Measurements from ENCODE around the gene CEP170B.

CEP170B gene

GRCh38 chr14:104843006-104843405 is 22.1 kb upstream of the CEP170B start:
- no peak overlapping the region for H3K14ac ChIP-seq (ENCODE audit: low read length)
- no peaks in the 10 kb centered on the region for H3K79me2 ChIP-seq (ENCODE audit: control insufficient read depth, insufficient read depth, low read length, poor library complexity)
- H2AK5ac ChIP-seq (ENCODE audit: low read length): no peak overlapping the region
- peak overlapping the region; percentile 5 for H4K8ac ChIP-seq (ENCODE audit: low read depth, low read length)
- no peak overlapping the region for H3K18ac ChIP-seq (ENCODE audit: low read length)
- H3K23ac ChIP-seq (ENCODE audit: low read length): no peak overlapping the region
- H3K9me3 ChIP-seq (ENCODE audit: insufficient read depth, low read depth, low read length): no peaks in the 10 kb centered on the region
- H3K36me3 ChIP-seq (ENCODE audit: control insufficient read depth in 1 of 2, insufficient read depth in 2 of 2, low read length in 2 of 2): no peaks in the 10 kb centered on the region
- H4K91ac ChIP-seq (ENCODE audit: low read depth, low read length): no peak overlapping the region
- no peak overlapping the region for H3K4me3 ChIP-seq (ENCODE audit: low read depth, low read length)
- H3K27ac ChIP-seq (ENCODE audit: low read depth, low read length): no peak overlapping the region
- no peak overlapping the region for H2BK5ac ChIP-seq (ENCODE audit: low read depth, low read length, poor library complexity)
- no peak overlapping the region for H2AFZ ChIP-seq (ENCODE audit: insufficient read depth, low read length, poor library complexity)
- DNase-seq: no peak
- H3K79me1 ChIP-seq (ENCODE audit: low read length): peaks cover 4% of the 10 kb centered on the region
- no peak overlapping the region for H4K12ac ChIP-seq (ENCODE audit: low read depth, low read length)
- H3K9ac ChIP-seq (ENCODE audit: low read length): no peak overlapping the region
- H2BK120ac ChIP-seq (ENCODE audit: insufficient read depth, low read length, poor library complexity): no peak overlapping the region
- H3K27me3 ChIP-seq (ENCODE audit: insufficient read depth, low read length): no peaks in the 10 kb centered on the region
- H3K4me2 ChIP-seq (ENCODE audit: low read length): peak overlapping the region; percentile 83
- H3K4ac ChIP-seq (ENCODE audit: low read depth, low read length): no peak overlapping the region
- no CpG with 5 or more reads among the region's 13 CpGs for WGBS (ENCODE audit: extremely low coverage, insufficient coverage, insufficient read length)
- peaks cover 14 to 15% of the 10 kb centered on the region in 2 experiments for H3K4me1 ChIP-seq (ENCODE audit: control insufficient read depth in 1 of 2, insufficient read depth in 2 of 2, low read length in 2 of 2)
- H2BK12ac ChIP-seq (ENCODE audit: low read length): no peak overlapping the region

DNA sequence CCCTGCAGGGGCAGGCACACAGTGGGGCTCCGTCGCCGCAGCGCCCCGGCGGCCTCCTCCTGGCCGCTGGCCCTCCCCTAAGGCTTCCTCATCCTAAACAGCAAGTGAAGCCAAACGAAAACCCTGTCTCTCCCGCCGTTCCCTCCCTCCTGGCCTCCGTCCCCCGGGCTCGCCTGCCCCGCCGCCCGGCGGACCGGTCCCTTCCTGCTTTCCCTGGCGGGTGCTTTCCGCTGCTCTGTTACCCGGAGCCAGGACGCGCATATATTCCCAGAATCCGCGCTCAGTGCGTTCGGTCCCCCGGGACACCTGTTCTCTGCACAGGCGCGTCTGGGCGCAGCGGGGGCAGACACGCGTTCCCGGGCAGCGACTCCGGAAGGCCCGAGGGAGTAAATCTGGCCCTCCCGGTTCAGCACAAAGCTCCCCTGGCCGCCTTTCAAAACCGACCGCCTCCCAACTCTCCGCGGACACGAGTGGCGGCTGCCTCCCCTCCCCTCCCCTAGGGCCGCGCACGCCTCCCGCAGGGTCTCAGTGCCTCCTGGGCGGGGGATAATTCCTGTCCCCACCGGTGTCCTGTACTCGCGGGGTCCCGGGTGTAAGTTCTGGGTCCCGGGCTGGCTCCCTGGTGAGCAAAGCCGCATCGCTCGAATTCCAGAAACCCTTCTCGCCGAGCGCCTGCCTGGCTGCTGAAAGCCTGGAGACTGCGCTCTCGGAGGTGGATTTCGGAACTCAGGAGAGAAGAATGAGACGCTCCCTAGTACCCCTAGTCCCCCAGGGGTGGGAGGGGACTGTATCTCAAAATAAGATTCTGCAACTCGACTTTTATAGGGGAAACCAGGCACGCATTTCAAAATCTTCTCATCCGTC is 21.4 kb upstream of the CEP170B start:
- Histone ChIP-seq H3K79me2 (ENCODE audit: control insufficient read depth, insufficient read depth, low read length, poor library complexity) (no peaks in the 10 kb centered on the region), H3K14ac (ENCODE audit: low read length) (no peak overlapping the region), H2AFZ (ENCODE audit: insufficient read depth, low read length, poor library complexity) (peak overlapping the region; percentile 47), H2BK120ac (ENCODE audit: insufficient read depth, low read length, poor library complexity) (no peak overlapping the region), H3K4me3 (ENCODE audit: low read depth, low read length) (peak overlapping the region; percentile 46), H3K79me1 (ENCODE audit: low read length) (peaks cover 4% of the 10 kb centered on the region), H4K91ac (ENCODE audit: low read depth, low read length) (no peak overlapping the region), H3K9me3 (ENCODE audit: insufficient read depth, low read depth, low read length) (peaks cover under 1% of the 10 kb centered on the region), H2BK12ac (ENCODE audit: low read length) (no peak overlapping the region), H3K9ac (ENCODE audit: low read length) (no peak overlapping the region), H2AK5ac (ENCODE audit: low read length) (no peak overlapping the region), H3K4me2 (ENCODE audit: low read length) (peak overlapping the region; percentile 83), H3K4ac (ENCODE audit: low read depth, low read length) (no peak overlapping the region), H3K23ac (ENCODE audit: low read length) (no peak overlapping the region), H3K36me3 (ENCODE audit: control insufficient read depth in 1 of 2, insufficient read depth in 2 of 2, low read length in 2 of 2) (no peaks in the 10 kb centered on the region), H3K27ac (ENCODE audit: low read depth, low read length) (no peak overlapping the region), H3K27me3 (ENCODE audit: insufficient read depth, low read length) (no peaks in the 10 kb centered on the region), H3K18ac (ENCODE audit: low read length) (no peak overlapping the region), H4K8ac (ENCODE audit: low read depth, low read length) (peak overlapping the region; percentile 46), H3K4me1 (ENCODE audit: control insufficient read depth in 1 of 2, insufficient read depth in 2 of 2, low read length in 2 of 2) (peaks cover 14 to 15% of the 10 kb centered on the region in 2 experiments), H2BK5ac (ENCODE audit: low read depth, low read length, poor library complexity) (no peak overlapping the region), H4K12ac (ENCODE audit: low read depth, low read length) (no peak overlapping the region)
- WGBS (ENCODE audit: extremely low coverage, insufficient coverage, insufficient read length): no CpG with 5 or more reads among the region's 69 CpGs
- peak in 1 of 2 donors; percentile 38 for DNase-seq

DNA sequence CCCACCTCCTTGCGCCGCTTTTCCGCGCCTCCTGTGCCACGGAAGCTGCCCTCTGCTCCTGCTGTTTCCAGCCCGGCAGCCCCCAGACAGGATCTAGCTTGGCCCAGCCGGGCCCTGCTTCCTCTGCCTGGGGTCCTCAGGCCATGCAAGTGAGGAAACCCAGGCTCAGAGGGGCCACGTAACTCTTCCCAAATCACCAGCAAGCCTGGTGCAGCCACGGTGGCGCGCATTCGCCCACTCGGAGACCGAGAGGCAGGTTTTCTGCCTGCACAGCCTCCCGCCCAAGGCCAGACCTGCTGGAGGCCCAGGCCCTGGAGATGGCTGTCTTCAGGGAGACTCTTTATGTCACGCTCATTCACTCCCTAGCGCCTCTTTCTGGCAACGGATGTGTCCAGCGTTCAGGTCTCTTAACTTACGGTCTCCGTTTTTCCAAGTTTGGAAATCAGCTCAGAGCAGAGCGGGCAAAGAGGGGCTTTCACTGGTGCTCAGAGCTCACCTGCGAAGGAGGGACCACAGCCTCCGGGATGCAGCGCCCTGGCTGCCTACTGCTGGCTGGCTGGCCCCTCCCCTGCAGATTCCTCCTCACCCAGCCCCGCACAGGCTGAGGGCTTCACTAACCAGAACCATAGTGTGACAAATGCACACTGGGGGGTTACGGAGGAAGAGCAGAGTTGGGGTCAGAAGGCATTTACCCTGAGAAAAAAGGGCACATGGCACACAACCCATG is 20.6 kb upstream of the CEP170B start:
- H2AFZ ChIP-seq (ENCODE audit: insufficient read depth, low read length, poor library complexity): peak overlapping the region; percentile 47
- no peak overlapping the region for H3K4me3 ChIP-seq (ENCODE audit: low read depth, low read length)
- H2BK12ac ChIP-seq (ENCODE audit: low read length): no peak overlapping the region
- peaks cover 14 to 15% of the 10 kb centered on the region in 2 experiments for H3K4me1 ChIP-seq (ENCODE audit: control insufficient read depth in 1 of 2, insufficient read depth in 2 of 2, low read length in 2 of 2)
- H2AK5ac ChIP-seq (ENCODE audit: low read length): no peak overlapping the region
- H3K36me3 ChIP-seq (ENCODE audit: control insufficient read depth in 1 of 2, insufficient read depth in 2 of 2, low read length in 2 of 2): no peaks in the 10 kb centered on the region
- no peak for DNase-seq
- H3K9ac ChIP-seq (ENCODE audit: low read length): no peak overlapping the region
- H3K14ac ChIP-seq (ENCODE audit: low read length): no peak overlapping the region
- H3K27ac ChIP-seq (ENCODE audit: low read depth, low read length): no peak overlapping the region
- H2BK120ac ChIP-seq (ENCODE audit: insufficient read depth, low read length, poor library complexity): no peak overlapping the region
- H4K91ac ChIP-seq (ENCODE audit: low read depth, low read length): no peak overlapping the region
- H3K23ac ChIP-seq (ENCODE audit: low read length): no peak overlapping the region
- H3K4me2 ChIP-seq (ENCODE audit: low read length): peak overlapping the region; percentile 83
- H2BK5ac ChIP-seq (ENCODE audit: low read depth, low read length, poor library complexity): no peak overlapping the region
- H3K79me2 ChIP-seq (ENCODE audit: control insufficient read depth, insufficient read depth, low read length, poor library complexity): no peaks in the 10 kb centered on the region
- WGBS (ENCODE audit: extremely low coverage, insufficient coverage, insufficient read length): no CpG with 5 or more reads among the region's 27 CpGs
- peaks cover 2% of the 10 kb centered on the region for H3K9me3 ChIP-seq (ENCODE audit: insufficient read depth, low read depth, low read length)
- H3K4ac ChIP-seq (ENCODE audit: low read depth, low read length): no peak overlapping the region
- H3K79me1 ChIP-seq (ENCODE audit: low read length): peaks cover 4% of the 10 kb centered on the region
- H4K12ac ChIP-seq (ENCODE audit: low read depth, low read length): no peak overlapping the region
- H4K8ac ChIP-seq (ENCODE audit: low read depth, low read length): peak overlapping the region; percentile 46
- H3K27me3 ChIP-seq (ENCODE audit: insufficient read depth, low read length): no peaks in the 10 kb centered on the region
- H3K18ac ChIP-seq (ENCODE audit: low read length): peak overlapping the region; percentile 54

DNA sequence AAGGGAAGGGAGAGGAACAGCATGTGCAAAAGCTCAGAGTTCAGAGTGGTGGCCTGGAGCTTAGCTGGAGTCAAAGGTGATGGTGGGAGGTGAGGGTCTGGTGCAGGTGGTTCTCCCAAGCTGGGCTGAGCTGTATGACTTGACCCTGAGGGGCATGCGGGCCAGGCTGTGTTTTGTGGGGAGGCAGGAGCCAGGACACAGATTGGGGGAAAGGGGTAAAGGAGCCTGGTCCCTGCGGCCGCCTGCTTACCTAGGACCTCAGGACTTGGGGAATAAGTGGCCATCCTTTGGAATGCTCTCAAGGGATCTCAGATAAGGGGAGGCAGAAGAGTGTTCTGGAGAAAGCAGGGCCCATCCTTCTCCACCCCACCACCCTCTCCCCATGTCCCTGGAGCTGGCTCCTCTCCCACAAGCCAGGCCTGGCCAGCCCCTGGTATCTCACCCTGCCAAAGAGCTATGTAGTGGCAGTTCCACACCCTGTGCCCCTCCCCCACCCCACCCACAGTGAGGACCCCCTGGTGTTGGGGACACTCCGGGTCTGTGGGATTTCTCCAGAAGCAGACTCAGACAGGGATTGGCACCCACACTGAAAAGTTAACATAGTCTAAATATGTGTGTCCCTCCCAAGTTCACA is 19.9 kb upstream of the CEP170B start:
- H2BK120ac ChIP-seq (ENCODE audit: insufficient read depth, low read length, poor library complexity): no peak overlapping the region
- H4K8ac ChIP-seq (ENCODE audit: low read depth, low read length): no peak overlapping the region
- no peak overlapping the region for H3K23ac ChIP-seq (ENCODE audit: low read length)
- no peak overlapping the region for H3K4me2 ChIP-seq (ENCODE audit: low read length)
- H3K4ac ChIP-seq (ENCODE audit: low read depth, low read length): no peak overlapping the region
- no peak overlapping the region for H2AFZ ChIP-seq (ENCODE audit: insufficient read depth, low read length, poor library complexity)
- H3K27me3 ChIP-seq (ENCODE audit: insufficient read depth, low read length): no peaks in the 10 kb centered on the region
- DNase-seq: no peak
- H3K79me2 ChIP-seq (ENCODE audit: control insufficient read depth, insufficient read depth, low read length, poor library complexity): no peaks in the 10 kb centered on the region
- H4K12ac ChIP-seq (ENCODE audit: low read depth, low read length): no peak overlapping the region
- H3K27ac ChIP-seq (ENCODE audit: low read depth, low read length): no peak overlapping the region
- WGBS (ENCODE audit: extremely low coverage, insufficient coverage, insufficient read length): no CpG with 5 or more reads among the region's 4 CpGs
- H2BK12ac ChIP-seq (ENCODE audit: low read length): no peak overlapping the region
- H4K91ac ChIP-seq (ENCODE audit: low read depth, low read length): no peak overlapping the region
- no peak overlapping the region for H3K18ac ChIP-seq (ENCODE audit: low read length)
- no peak overlapping the region for H2AK5ac ChIP-seq (ENCODE audit: low read length)
- H3K4me1 ChIP-seq (ENCODE audit: control insufficient read depth in 1 of 2, insufficient read depth in 2 of 2, low read length in 2 of 2): peaks cover 14 to 15% of the 10 kb centered on the region in 2 experiments
- no peak overlapping the region for H3K14ac ChIP-seq (ENCODE audit: low read length)
- peaks cover 4% of the 10 kb centered on the region for H3K79me1 ChIP-seq (ENCODE audit: low read length)
- no peak overlapping the region for H3K9ac ChIP-seq (ENCODE audit: low read length)
- no peaks in the 10 kb centered on the region for H3K36me3 ChIP-seq (ENCODE audit: control insufficient read depth in 1 of 2, insufficient read depth in 2 of 2, low read length in 2 of 2)
- H3K9me3 ChIP-seq (ENCODE audit: insufficient read depth, low read depth, low read length): peaks cover 2% of the 10 kb centered on the region
- no peak overlapping the region for H3K4me3 ChIP-seq (ENCODE audit: low read depth, low read length)
- H2BK5ac ChIP-seq (ENCODE audit: low read depth, low read length, poor library complexity): no peak overlapping the region

Data from trophoblast cell (in vitro differentiated cells and primary cell).